Activated T-helper 1 cell treated with anti-CD3 and anti-CD28 coated beads, Interleukin-12 subunit alpha, Interleukin-12 subunit beta, Interleukin-2, Interleukin-4 antibody, amounts not matched to agents 30 ng/mL and 10 ng/mL and 1 ng/mL, durations not matched to agents 14 hours and 24 hours and 36 hours (primary cell): ENCODE data around the gene GARNL3. TPM values are rescaled to one million over a fixed set of nuclear protein-coding genes. Genes with fewer than 3 reads are reported as not detected.

Experiments used
- DNase-seq: peaks from one replicate; pipeline ENCODE4 v3.0.0; 2021; ENCODE audit warnings: low spot score
- H3K27ac Mint-ChIP-seq: one replicate; pipeline ENCODE4 v1.8.0; 2021; ENCODE audit warnings: mild to moderate bottlenecking, mixed read lengths
- H3K27me3 Mint-ChIP-seq: one replicate; pipeline ENCODE4 v1.8.0; 2022; ENCODE audit warnings: mild to moderate bottlenecking, moderate library complexity, mixed read lengths; ENCODE audit not compliant: insufficient read depth
- H3K36me3 Mint-ChIP-seq: one replicate; pipeline ENCODE4 v1.8.0; 2021; ENCODE audit warnings: low read depth, mixed read lengths
- H3K4me1 Mint-ChIP-seq: one replicate; pipeline ENCODE4 v1.8.0; 2021; ENCODE audit warnings: low read depth, mixed read lengths
- H3K4me3 Mint-ChIP-seq: one replicate; pipeline ENCODE4 v1.8.0; 2021; ENCODE audit warnings: mild to moderate bottlenecking, moderate library complexity, mixed read lengths
- H3K9me3 Mint-ChIP-seq: one replicate; pipeline ENCODE4 v1.8.0; 2021; ENCODE audit warnings: mixed read lengths
- intact Hi-C: fragments of 100-400 bp; cut with micrococcal nuclease; formaldehyde crosslinking; loops from one replicate; pipeline ENCODE4 v1.15.1; 2024
- total RNA-seq: library from RNA; stranded (reverse); gene quantifications from 2 replicates; pipeline ENCODE4 v1.2.3, GENCODE V29; 2022

The GARNL3 gene
- total RNA-seq, 1 donor from 2014 or later: 2.0 TPM

GRCh38 chr9:127224178-127224882 lies 40.2 kb upstream of the GARNL3 start:
- peak; percentile 82 for DNase-seq
- peak overlapping the region; percentile 97 for H3K27ac Mint-ChIP-seq
- H3K4me3 Mint-ChIP-seq: peak overlapping the region; percentile 85
- intact Hi-C loops: loop anchor here (1.0 to 10.0 kb wide), 10 partner anchors 21 to 1810 kb away; partner anchors contain the start of genes LRSAM1, MIGA2, RALGPS1 and RPL12
- no peaks in the 10 kb centered on the region for H3K36me3 Mint-ChIP-seq
- peaks cover 18% of the 10 kb centered on the region for H3K4me1 Mint-ChIP-seq
- peaks cover 42% of the 10 kb centered on the region for H3K27me3 Mint-ChIP-seq
- H3K9me3 Mint-ChIP-seq: no peaks in the 10 kb centered on the region

GRCh38 chr9:127224883-127225739 lies 39.5 kb upstream of the GARNL3 start:
- peak; percentile 87 for DNase-seq
- Mint-ChIP-seq H3K36me3 (no peaks in the 10 kb centered on the region), H3K9me3 (no peaks in the 10 kb centered on the region), H3K4me1 (peaks cover 18% of the 10 kb centered on the region), H3K27ac (no peak overlapping the region), H3K27me3 (peaks cover 42% of the 10 kb centered on the region), H3K4me3 (peak overlapping the region; percentile 85)
- intact Hi-C loops: loop anchor here (1.0 to 10.0 kb wide), 10 partner anchors 20 to 1810 kb away; partner anchors contain the start of genes LRSAM1, MIGA2, RALGPS1 and RPL12

GRCh38 chr9:127225801-127226625 lies 38.6 kb upstream of the GARNL3 start:
- no peaks in the 10 kb centered on the region for H3K9me3 Mint-ChIP-seq
- no peaks in the 10 kb centered on the region for H3K36me3 Mint-ChIP-seq
- peak overlapping the region; percentile 79 for H3K27ac Mint-ChIP-seq
- peaks cover 42% of the 10 kb centered on the region for H3K27me3 Mint-ChIP-seq
- H3K4me3 Mint-ChIP-seq: peak overlapping the region; percentile 82
- peaks cover 18% of the 10 kb centered on the region for H3K4me1 Mint-ChIP-seq
- intact Hi-C loops: loop anchor here (2.0 to 10.0 kb wide), 6 partner anchors 163 to 1809 kb away; partner anchors contain the start of genes LRSAM1, MIGA2, RPL12 and SH2D3C
- no peak for DNase-seq

DNA sequence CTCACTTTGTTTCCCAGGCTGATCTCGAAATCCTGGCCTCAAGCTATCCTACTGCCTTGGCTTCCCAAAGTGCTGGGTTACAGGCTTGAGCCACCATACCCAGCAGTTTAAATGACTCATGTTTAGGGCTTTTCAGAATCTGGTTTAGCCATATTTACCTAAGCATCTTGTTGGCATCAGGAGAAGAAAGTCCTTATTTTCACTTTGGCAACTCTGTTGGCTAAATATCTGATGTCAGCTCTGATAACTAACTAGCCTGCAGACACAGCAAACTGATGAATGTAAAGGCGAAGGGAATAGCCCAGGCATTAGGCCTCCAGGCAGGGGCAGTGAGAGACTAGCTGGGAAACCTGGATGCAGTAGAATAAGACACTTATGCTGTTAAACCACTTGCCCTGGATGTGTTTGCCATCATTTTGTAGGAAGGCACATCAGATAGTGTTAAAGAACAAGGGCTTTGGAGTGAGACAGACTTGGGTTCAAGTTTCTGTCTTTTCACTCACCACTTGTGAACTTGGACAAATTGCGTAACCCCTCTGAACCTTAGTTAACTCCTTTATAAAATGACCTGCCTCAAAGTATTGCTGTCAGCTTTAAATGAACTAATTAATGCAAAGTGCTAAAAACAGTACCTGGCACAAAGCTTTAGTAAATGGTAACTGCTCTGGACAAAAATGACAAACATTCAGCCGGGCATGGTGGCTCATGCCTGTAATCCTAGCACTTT lies 34.7 kb upstream of the GARNL3 start:
- no peak for DNase-seq
- Mint-ChIP-seq H3K4me3 (no peak overlapping the region), H3K27ac (no peak overlapping the region), H3K4me1 (peaks cover 6% of the 10 kb centered on the region), H3K9me3 (no peaks in the 10 kb centered on the region), H3K36me3 (no peaks in the 10 kb centered on the region), H3K27me3 (peaks cover 30% of the 10 kb centered on the region)
- intact Hi-C loops: loop anchor here (10.0 kb wide), 3 partner anchors 225 to 1805 kb away; partner anchors contain the start of genes LRSAM1, MIGA2, RPL12 and SH2D3C

GRCh38 chr9:127231666-127232065 lies 32.9 kb upstream of the GARNL3 start:
- Mint-ChIP-seq H3K27me3 (peaks cover 35% of the 10 kb centered on the region), H3K36me3 (no peaks in the 10 kb centered on the region), H3K27ac (no peak overlapping the region), H3K4me1 (peaks cover 2% of the 10 kb centered on the region), H3K9me3 (no peaks in the 10 kb centered on the region), H3K4me3 (no peak overlapping the region)
- intact Hi-C loops: no loop called here
- no peak for DNase-seq

GRCh38 chr9:127232833-127233549 lies 31.6 kb upstream of the GARNL3 start:
- H3K4me1 Mint-ChIP-seq: no peaks in the 10 kb centered on the region
- no peak overlapping the region for H3K27ac Mint-ChIP-seq
- no peak overlapping the region for H3K4me3 Mint-ChIP-seq
- no peaks in the 10 kb centered on the region for H3K36me3 Mint-ChIP-seq
- no peaks in the 10 kb centered on the region for H3K9me3 Mint-ChIP-seq
- intact Hi-C loops: no loop called here
- DNase-seq: no peak
- H3K27me3 Mint-ChIP-seq: peaks cover 26% of the 10 kb centered on the region

DNA sequence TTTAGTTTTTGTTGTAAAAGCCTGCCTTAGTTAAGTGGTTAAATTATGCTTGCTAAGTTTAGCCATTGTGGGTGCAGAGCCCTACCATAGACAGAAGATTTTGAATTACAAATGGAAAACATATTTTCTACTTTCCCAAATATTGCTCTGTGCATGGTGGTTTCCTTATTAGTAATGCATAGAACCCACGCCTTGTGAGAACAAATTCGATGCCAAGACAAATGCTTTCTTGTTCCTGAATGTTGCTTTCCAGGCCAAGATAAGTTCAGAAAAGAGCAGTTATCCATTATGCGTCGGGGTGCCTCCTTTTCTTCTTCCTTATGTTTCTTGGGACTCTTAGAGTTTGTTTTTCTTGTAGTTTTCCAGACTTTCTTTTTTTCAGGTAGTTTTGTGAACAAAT lies 31.0 kb upstream of the GARNL3 start:
- intact Hi-C loops: no loop called here

DNA sequence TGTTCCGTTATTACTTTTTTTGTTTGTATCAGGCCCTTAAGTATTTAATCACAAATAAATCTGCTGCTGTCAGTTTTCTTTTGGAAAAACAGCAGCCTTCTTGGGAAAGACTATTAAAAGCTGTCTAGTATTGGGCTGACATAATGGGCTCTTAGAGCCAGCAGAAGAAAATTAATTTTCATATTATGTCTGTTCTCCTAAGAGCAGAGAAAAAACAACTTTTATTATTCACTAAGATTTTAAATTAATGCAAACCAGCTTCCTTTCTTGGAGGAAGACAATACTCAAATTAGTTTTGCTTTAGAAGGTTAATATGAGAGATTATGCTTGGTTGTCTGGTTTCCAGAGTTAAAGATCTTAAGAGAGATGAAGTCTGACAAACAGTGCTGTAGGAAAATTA lies 30.6 kb upstream of the GARNL3 start:
- no peak for DNase-seq
- no peaks in the 10 kb centered on the region for H3K4me1 Mint-ChIP-seq
- H3K36me3 Mint-ChIP-seq: no peaks in the 10 kb centered on the region
- H3K9me3 Mint-ChIP-seq: no peaks in the 10 kb centered on the region
- H3K4me3 Mint-ChIP-seq: no peak overlapping the region
- H3K27me3 Mint-ChIP-seq: peaks cover 33% of the 10 kb centered on the region
- intact Hi-C loops: no loop called here
- H3K27ac Mint-ChIP-seq: no peak overlapping the region

More for the DNA sequence above, 31.0 kb upstream of the GARNL3 start:
- H3K9me3 Mint-ChIP-seq: no peaks in the 10 kb centered on the region
- peaks cover 29% of the 10 kb centered on the region for H3K27me3 Mint-ChIP-seq
- H3K4me1 Mint-ChIP-seq: no peaks in the 10 kb centered on the region
- DNase-seq: no peak
- no peak overlapping the region for H3K4me3 Mint-ChIP-seq
- H3K36me3 Mint-ChIP-seq: no peaks in the 10 kb centered on the region
- no peak overlapping the region for H3K27ac Mint-ChIP-seq

- no peak overlapping the region for H3K27ac Mint-ChIP-seq
- intact Hi-C loops: no loop called here
- no peak for DNase-seq
- H3K27me3 Mint-ChIP-seq: peaks cover 34% of the 10 kb centered on the region
- no peaks in the 10 kb centered on the region for H3K9me3 Mint-ChIP-seq
- no peak overlapping the region for H3K4me3 Mint-ChIP-seq
- no peaks in the 10 kb centered on the region for H3K4me1 Mint-ChIP-seq
- H3K36me3 Mint-ChIP-seq: no peaks in the 10 kb centered on the region
Observed at GRCh38 chr9:127237801-127238200, 26.8 kb upstream of the GARNL3 start.

- intact Hi-C loops: loop anchor here (10.0 kb wide), 1 partner anchor 493 kb away; the partner anchor contains the start of gene TOR2A
- Mint-ChIP-seq H3K36me3 (no peaks in the 10 kb centered on the region), H3K27ac (no peak overlapping the region), H3K9me3 (no peaks in the 10 kb centered on the region), H3K4me3 (no peak overlapping the region), H3K4me1 (peaks cover 12% of the 10 kb centered on the region), H3K27me3 (peaks cover 21% of the 10 kb centered on the region)
- no peak for DNase-seq
Observed at GRCh38 chr9:127241354-127241753, 23.2 kb upstream of the GARNL3 start.
